NK-92 (cell line): ENCODE results near the gene RPS24.
"Not testable (repeated sequence)": the region's sequence is repeated elsewhere in the genome, so short reads cannot be mapped to it uniquely, and the experiment has no call there.

Experiments
- DNase-seq: peaks from one replicate; lab custom pipeline; 2025; ENCODE audit not compliant: unreplicated experiment; lab: John Stamatoyannopoulos, UW

The RPS24 gene

GRCh38 chr10:78033637-78034470 lies at the start of gene RPS24:
RPS24 (plus strand) TSS chr10:78033863; CDS start chr10:78033902, 39 bp downstream.
- DNase-seq, result peak; percentile 51

GRCh38 chr10:77984986-77985385 lies 48.7 kb upstream of the RPS24 start:
- DNase-seq, result no peak

GRCh38 chr10:77987671-77988255 lies 45.9 kb upstream of the RPS24 start:
- DNase-seq, result no peak

- DNase-seq, result no peak
Observed at GRCh38 chr10:77989081-77989724, 44.5 kb upstream of the RPS24 start.

GRCh38 chr10:77993620-77994019 lies 40.0 kb upstream of the RPS24 start:
- no peak for DNase-seq

GRCh38 chr10:77998780-77999179 lies 34.9 kb upstream of the RPS24 start:
- DNase-seq, result not testable (repeated sequence)

- no peak for DNase-seq
Observed at GRCh38 chr10:78000206-78000605, 33.5 kb upstream of the RPS24 start.

- no peak for DNase-seq
Observed at GRCh38 chr10:78000956-78001472, 32.6 kb upstream of the RPS24 start.

GRCh38 chr10:78002541-78003288 lies 30.9 kb upstream of the RPS24 start:
- DNase-seq, result no peak

- DNase-seq, result no peak
Observed at GRCh38 chr10:78004215-78005026, 29.2 kb upstream of the RPS24 start.

- DNase-seq, result no peak
Observed at GRCh38 chr10:78007172-78007571, 26.5 kb upstream of the RPS24 start.

- no peak for DNase-seq
Observed at GRCh38 chr10:78009662-78010061, 24.0 kb upstream of the RPS24 start.

GRCh38 chr10:78010278-78010677 lies 23.4 kb upstream of the RPS24 start:
- DNase-seq, result no peak

- DNase-seq, result no peak
Observed at GRCh38 chr10:78011065-78011464, 22.6 kb upstream of the RPS24 start.

GRCh38 chr10:78013564-78013963 lies 20.1 kb upstream of the RPS24 start:
- no peak for DNase-seq

- DNase-seq, result no peak
Observed at GRCh38 chr10:78015546-78015945, 18.1 kb upstream of the RPS24 start.

- no peak for DNase-seq
Observed at GRCh38 chr10:78017856-78018255, 15.8 kb upstream of the RPS24 start.

- DNase-seq, result no peak
Observed at GRCh38 chr10:78019264-78019663, 14.4 kb upstream of the RPS24 start.

- no peak for DNase-seq
Observed at GRCh38 chr10:78021201-78021600, 12.5 kb upstream of the RPS24 start.

- DNase-seq, result no peak
Observed at GRCh38 chr10:78023741-78024140, 9.9 kb upstream of the RPS24 start.
